Measurements from ENCODE around the gene GALM.
"Not testable (repeated sequence)": the region's sequence is repeated elsewhere in the genome, so short reads cannot be mapped to it uniquely, and the experiment has no call there.

The GALM gene

GRCh38 chr2:38682008-38682575 lies 16.2 kb downstream of the GALM start:
- DNase-seq (ENCODE audit: low spot score) = peak; percentile 65

- DNase-seq (ENCODE audit: low spot score) = not testable (repeated sequence)
These were observed 16.7 kb downstream of the GALM start for GRCh38 chr2:38682620-38683019.

GRCh38 chr2:38683766-38684165 lies 17.9 kb downstream of the GALM start:
- no peak for DNase-seq (ENCODE audit: low spot score)

GRCh38 chr2:38685116-38685735 lies 19.3 kb downstream of the GALM start:
- no peak for DNase-seq (ENCODE audit: low spot score)

GRCh38 chr2:38690499-38691420 lies 24.8 kb downstream of the GALM start:
- peak; percentile 63 for DNase-seq (ENCODE audit: low spot score)

GRCh38 chr2:38691994-38692393 lies 26.1 kb downstream of the GALM start:
- no peak for DNase-seq (ENCODE audit: low spot score)

- DNase-seq (ENCODE audit: low spot score) = no peak
These were observed 26.9 kb downstream of the GALM start for GRCh38 chr2:38692636-38693318.

- peak; percentile 55 for DNase-seq (ENCODE audit: low spot score)
These were observed 31.4 kb downstream of the GALM start for GRCh38 chr2:38697116-38697840.

- DNase-seq (ENCODE audit: low spot score) = no peak
These were observed 32.6 kb downstream of the GALM start for GRCh38 chr2:38698467-38699003.

- no peak for DNase-seq (ENCODE audit: low spot score)
These were observed 34.3 kb downstream of the GALM start for GRCh38 chr2:38700113-38700785.

GRCh38 chr2:38700881-38701458 lies 35.1 kb downstream of the GALM start:
- no peak for DNase-seq (ENCODE audit: low spot score)

GRCh38 chr2:38701542-38701941 lies 35.6 kb downstream of the GALM start:
- no peak for DNase-seq (ENCODE audit: low spot score)

- no peak for DNase-seq (ENCODE audit: low spot score)
These were observed 36.5 kb downstream of the GALM start for GRCh38 chr2:38702413-38702812.

GRCh38 chr2:38703336-38703735 lies 37.4 kb downstream of the GALM start:
- DNase-seq (ENCODE audit: low spot score) = not testable (repeated sequence)

GRCh38 chr2:38704664-38705063 lies 38.8 kb downstream of the GALM start:
- no peak for DNase-seq (ENCODE audit: low spot score)

GRCh38 chr2:38706846-38707345 lies 41.0 kb downstream of the GALM start:
- no peak for DNase-seq (ENCODE audit: low spot score)

- not testable (repeated sequence) for DNase-seq (ENCODE audit: low spot score)
These were observed 42.6 kb downstream of the GALM start for GRCh38 chr2:38708491-38708890.

GRCh38 chr2:38708900-38709566 lies 43.1 kb downstream of the GALM start:
- DNase-seq (ENCODE audit: low spot score) = no peak

- DNase-seq (ENCODE audit: low spot score) = no peak
These were observed 43.8 kb downstream of the GALM start for GRCh38 chr2:38709567-38710194.
